IPS-18a (cell line): ENCODE measurements around the gene RNASE11.
"Not testable (repeated sequence)": the region's sequence is repeated elsewhere in the genome, so short reads cannot be mapped to it uniquely, and the experiment has no call there.

Source experiments
- H3K27ac ChIP-seq: one replicate; pipeline ENCODE4 v1.5.1; 2013; ENCODE audit warnings: low read length
- H3K27me3 ChIP-seq: one replicate; pipeline ENCODE4 v1.6.1; 2013; ENCODE audit warnings: mild to moderate bottlenecking, low read length; ENCODE audit not compliant: control insufficient read depth, insufficient read depth
- H3K36me3 ChIP-seq: one replicate; pipeline ENCODE4 v1.6.1; 2013; ENCODE audit warnings: low read depth, low read length; ENCODE audit not compliant: control insufficient read depth
- H3K4me1 ChIP-seq: one replicate; pipeline ENCODE4 v1.6.1; 2013; ENCODE audit warnings: low read depth, low read length; ENCODE audit not compliant: control insufficient read depth
- H3K4me3 ChIP-seq: one replicate; pipeline ENCODE4 v1.5.1; 2013; ENCODE audit warnings: low read length
- H3K9ac ChIP-seq: one replicate; pipeline ENCODE4 v1.6.1; 2013; ENCODE audit warnings: mild to moderate bottlenecking, low read length, moderate library complexity
- H3K9me3 ChIP-seq: one replicate; pipeline ENCODE4 v1.6.1; 2013; ENCODE audit warnings: low read depth, low read length; ENCODE audit not compliant: control insufficient read depth

RNASE11 gene

DNA sequence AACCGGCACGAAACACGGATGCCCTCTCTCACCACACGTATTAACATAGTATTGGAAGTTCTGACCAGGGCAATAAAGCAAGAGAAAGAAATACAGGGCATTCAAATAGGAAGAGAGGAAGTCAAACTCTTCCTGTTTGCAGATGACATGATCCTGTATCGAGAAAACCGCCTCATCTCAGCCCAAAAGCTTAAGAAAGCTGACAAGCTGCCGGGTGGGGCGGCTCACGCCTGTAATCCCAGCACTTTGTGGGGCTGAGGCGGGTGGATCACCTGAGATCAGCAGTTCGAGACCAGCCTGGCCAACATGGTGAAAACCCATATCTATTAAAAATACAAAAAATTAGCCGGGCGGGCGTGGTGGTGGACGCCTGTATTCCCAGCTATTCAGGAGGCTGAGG lies 36.0 kb upstream of the RNASE11 start:
- Histone ChIP-seq H3K27ac (no peak overlapping the region), H3K27me3 (peaks cover 32% of the 10 kb centered on the region), H3K9ac (no peak overlapping the region), H3K9me3 (no peaks in the 10 kb centered on the region), H3K4me1 (peaks cover 8% of the 10 kb centered on the region), H3K36me3 (no peaks in the 10 kb centered on the region), H3K4me3 (peak overlapping the region; percentile 77)

DNA sequence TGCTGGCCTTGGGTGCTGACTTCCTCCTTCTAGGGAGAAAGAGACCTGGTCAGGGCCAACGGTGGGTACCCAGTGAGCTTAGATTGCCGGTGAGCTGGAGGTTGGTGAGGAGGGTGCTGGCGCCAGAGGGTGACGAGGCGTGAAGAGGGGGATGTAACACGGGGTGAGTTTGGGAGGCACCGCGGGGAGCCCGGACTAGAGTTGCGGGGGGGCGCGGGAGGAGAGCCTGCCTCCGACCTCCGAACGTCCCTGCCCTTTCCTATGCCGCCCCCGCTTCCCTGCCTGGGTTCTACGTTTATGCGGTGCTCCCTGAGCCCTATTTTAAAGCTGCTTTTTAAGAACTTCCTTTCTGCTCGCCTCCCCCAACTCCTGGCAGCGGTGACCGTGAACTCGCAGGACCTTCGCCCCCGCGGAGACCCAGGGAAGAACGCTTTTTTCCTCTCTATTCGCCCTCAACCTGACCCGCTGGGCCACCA lies 35.1 kb upstream of the RNASE11 start:
- Histone ChIP-seq H3K9me3 (no peaks in the 10 kb centered on the region), H3K4me1 (peaks cover 5% of the 10 kb centered on the region), H3K4me3 (peak overlapping the region; percentile 6), H3K36me3 (no peaks in the 10 kb centered on the region), H3K27ac (no peak overlapping the region), H3K27me3 (peaks cover 23% of the 10 kb centered on the region), H3K9ac (no peak overlapping the region)

DNA sequence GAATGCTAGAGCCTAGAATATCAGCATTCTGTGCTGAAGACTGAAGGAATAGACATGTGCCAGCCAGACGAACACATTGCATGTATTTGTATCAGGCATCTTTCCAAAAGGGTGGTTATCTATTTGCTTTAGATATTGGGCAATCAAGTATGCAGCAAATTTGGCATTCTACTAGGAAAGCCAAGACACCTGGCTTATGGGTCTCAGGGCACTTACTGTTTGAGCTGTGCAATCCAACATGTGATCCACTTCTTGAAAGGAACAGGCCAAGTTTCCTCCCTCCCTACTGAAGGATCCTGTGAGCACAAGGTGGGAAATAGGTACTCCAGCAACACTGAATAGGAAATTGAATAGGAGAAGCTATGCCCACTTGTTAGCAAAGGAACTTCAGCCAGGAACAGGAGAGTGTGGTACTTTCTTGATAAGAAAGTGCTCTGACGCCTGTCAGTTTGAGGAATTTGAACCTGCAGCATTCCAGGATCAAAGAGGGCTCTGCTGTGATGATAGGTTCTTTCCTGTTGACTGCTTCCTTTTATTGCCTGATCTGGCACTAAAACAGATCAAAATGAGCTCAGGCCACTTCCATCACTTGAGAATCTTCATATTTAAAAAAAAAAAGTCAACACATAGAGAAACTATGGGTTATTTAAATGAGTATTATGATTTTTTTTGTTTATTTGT lies 33.1 kb upstream of the RNASE11 start:
- Histone ChIP-seq H3K27ac (no peak overlapping the region), H3K4me1 (no peaks in the 10 kb centered on the region), H3K27me3 (peaks cover 4% of the 10 kb centered on the region)

DNA sequence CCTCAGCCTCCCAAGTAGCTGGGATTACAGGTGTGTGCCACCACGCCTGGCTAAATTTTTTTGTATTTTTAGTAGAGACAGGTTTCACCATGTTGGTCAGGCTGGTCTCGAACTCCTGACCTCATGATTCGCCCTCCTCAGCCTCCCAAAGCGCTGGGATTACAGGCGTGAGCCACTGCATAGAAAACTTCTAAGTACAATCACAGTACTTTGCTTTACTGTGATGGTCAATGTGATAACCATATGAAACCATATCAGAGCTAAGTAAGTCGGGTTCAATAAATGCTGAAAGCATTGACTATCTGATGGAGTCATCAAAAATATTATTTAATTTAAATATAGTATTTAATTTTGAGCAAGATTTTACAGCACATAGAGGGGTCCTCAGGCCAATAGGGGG lies 31.9 kb upstream of the RNASE11 start:
- H3K9me3 ChIP-seq, H3K4me3 ChIP-seq, H3K27me3 ChIP-seq: not testable (repeated sequence)

More for the DNA sequence above, 33.1 kb upstream of the RNASE11 start:
- no peaks in the 10 kb centered on the region for H3K36me3 ChIP-seq
- no peaks in the 10 kb centered on the region for H3K9me3 ChIP-seq
- no peak overlapping the region for H3K9ac ChIP-seq
- no peak overlapping the region for H3K4me3 ChIP-seq

DNA sequence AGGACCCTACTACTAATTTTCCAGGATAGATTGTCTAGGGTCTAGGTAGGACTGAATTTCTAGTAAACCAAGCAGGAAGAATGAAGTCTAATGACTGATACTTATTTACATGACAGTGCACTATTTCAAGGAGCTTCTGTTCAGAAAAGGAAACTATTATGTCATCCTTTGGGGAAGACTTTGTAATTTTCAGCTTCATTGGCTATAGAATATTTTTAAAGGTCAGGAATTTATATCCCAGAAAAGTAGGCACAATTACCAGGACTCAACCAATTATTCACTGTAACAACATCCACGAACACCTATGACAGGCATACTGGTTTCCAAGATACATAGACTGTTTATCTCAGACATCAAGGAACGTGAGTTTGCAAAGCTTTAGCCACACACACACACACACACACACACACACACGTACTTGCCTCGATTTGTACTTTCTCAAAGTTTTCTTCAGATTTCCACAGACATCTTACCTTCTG lies 30.5 kb upstream of the RNASE11 start:
- Histone ChIP-seq H3K27ac (no peak overlapping the region), H3K9me3 (no peaks in the 10 kb centered on the region), H3K27me3 (no peaks in the 10 kb centered on the region), H3K36me3 (no peaks in the 10 kb centered on the region), H3K4me3 (no peak overlapping the region), H3K9ac (no peak overlapping the region), H3K4me1 (peaks cover 5% of the 10 kb centered on the region)

More for the DNA sequence above, 31.9 kb upstream of the RNASE11 start:
- H3K36me3 ChIP-seq, H3K27ac ChIP-seq, H3K4me1 ChIP-seq, H3K9ac ChIP-seq: not testable (repeated sequence)

DNA sequence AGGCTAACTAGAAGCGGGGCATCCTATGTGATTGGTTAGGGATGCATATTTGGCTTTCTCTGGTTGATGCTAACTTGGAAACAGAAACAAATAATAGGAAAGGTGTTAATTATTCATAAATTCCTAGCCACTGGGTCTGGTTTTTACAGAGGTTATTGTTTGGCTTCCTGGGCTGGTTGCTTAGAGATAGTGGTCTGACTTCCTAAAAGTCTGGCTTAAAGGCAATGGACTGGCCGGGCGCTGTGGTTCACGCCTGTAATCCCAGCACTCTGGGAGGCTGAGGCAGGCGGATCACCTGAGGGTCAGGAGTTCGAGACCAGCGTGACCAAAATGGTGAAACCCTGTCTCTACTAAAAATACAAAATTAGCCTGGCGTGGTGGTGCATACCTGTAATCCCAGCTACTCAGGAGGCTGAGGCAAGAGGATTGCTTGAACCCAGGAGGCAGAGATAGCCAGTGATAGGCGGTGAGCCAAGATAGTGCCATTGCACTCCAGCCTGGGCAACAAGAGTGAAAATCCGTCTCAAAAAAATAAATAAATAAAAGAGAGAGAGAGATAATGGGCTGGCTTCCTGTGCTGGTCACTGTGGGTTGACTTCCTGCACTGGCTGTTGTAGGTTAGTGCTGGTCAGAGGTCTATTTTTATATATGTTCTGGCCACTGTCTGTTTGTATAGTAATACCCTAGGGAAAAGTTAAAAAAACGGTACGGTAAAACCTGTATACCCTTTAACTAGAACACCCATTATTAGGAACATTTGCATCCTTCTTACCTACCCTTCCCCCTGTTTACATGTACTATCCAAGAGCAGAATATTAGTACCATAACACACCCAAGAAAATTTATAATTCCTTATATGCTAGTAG lies 29.6 kb upstream of the RNASE11 start:
- Histone ChIP-seq H3K27me3 (no peaks in the 10 kb centered on the region), H3K27ac (no peak overlapping the region), H3K4me3 (no peak overlapping the region), H3K9ac (no peak overlapping the region), H3K9me3 (no peaks in the 10 kb centered on the region), H3K4me1 (peaks cover 5% of the 10 kb centered on the region), H3K36me3 (no peaks in the 10 kb centered on the region)

DNA sequence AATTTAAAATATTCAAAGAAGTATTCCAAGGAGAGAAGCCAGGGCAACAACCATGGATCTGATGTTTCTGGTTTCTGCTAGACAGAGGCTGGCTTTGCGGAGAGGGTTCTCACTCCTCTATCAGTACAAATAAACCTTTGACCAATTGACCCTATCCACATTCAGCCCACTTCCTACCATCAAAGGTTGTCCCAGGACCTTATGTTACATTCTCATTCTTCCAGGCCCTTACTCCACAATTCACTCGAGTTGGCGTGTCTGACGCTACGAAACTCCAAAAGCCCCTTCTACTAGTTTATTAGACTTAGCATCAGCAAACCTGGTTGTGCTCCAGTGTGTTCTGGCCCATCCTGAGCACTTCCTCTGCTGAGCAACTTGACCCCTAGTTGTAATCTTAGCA lies 28.2 kb upstream of the RNASE11 start:
- H3K27ac ChIP-seq, result no peak overlapping the region
- no peak overlapping the region for H3K9ac ChIP-seq
- H3K27me3 ChIP-seq, result peaks cover 4% of the 10 kb centered on the region
- H3K36me3 ChIP-seq, result no peaks in the 10 kb centered on the region
- no peak overlapping the region for H3K4me3 ChIP-seq
- H3K4me1 ChIP-seq, result peaks cover 5% of the 10 kb centered on the region
- H3K9me3 ChIP-seq, result no peaks in the 10 kb centered on the region

DNA sequence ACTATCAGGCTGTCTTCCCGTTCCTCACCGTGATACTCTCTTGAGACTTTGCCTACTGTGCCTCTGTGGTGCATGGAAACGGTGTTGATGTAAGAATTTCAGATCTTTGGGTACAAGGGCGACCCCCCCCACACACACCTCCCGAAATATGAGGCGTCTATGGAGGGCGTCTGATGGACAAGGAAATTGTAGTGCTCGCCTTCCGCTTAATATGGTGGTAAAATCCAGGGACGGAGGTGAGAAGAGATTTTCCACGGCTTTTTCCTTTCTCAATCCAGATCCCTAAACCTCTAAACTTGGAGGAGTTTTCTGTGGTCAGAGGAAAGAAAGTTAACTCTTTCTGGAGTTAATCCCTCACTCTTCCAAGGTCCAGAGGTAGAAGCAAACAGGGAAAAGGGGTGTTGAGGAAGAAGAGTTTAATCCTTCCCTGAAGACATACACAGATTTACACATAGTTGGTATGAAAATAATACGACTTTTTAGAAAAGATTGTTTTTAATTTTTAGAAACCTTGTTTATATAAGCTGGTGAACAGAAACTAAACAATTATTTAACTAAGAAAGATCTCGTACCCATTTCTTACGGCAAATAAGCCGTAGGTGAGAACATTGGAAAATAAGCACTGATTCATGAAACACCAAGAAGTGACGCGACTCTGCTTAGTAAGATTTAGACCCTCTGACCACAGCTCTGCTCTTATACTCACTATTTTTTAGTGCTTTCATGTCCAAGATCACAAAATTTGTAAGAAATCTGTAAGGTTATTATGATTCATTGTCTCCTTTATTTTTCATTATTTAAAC lies 26.4 kb upstream of the RNASE11 start:
- Histone ChIP-seq H3K36me3 (no peaks in the 10 kb centered on the region), H3K27ac (peak overlapping the region; percentile 47), H3K9ac (peak overlapping the region; percentile 64), H3K4me1 (peaks cover 9% of the 10 kb centered on the region), H3K27me3 (peaks cover 4% of the 10 kb centered on the region), H3K9me3 (no peaks in the 10 kb centered on the region), H3K4me3 (peak overlapping the region; percentile 76)

DNA sequence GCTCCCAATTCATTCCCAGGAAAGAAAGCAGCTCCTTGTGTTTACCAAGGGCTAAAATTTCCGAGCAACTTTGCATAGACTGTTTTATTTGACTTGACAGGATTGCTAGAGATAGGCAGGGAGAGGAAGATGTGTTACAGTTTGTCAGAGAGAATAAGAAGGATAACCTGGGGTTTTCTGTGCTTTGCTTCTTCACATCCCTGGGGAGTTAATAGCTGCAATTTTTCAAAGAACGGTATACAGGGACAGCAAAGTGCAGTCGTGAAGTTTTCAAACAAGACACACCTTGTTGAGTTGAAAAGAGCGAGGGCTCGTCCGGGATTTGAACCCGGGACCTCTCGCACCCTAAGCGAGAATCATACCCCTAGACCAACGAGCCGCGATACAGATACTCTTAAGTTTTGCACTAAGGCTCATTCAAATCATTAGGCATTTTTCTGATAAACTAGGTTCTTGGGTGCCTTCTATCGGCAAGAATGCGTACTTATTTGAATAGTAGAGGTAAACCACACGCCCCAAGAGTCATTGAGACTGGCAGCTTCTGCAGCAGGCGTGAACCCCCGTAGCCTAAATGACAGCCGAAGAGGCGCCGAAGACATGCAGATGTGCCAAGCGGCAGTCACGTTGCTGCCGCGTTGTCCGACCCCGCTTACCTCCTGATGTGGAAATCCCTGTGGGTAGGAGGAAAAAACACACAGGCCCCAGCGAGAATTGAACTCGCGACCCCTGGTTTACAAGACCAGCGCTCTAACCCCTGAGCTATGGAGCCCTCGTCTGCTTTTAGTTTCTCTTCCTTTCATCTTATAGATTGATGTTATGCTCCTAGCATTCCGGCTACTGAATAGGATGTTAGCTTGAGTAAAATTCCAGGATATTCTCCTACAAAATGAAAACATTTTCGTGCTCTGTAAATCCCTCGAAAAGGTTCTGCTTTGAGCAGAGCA lies 25.6 kb upstream of the RNASE11 start:
- H3K4me1 ChIP-seq, result peaks cover 13% of the 10 kb centered on the region
- no peak overlapping the region for H3K27ac ChIP-seq
- peaks cover 4% of the 10 kb centered on the region for H3K27me3 ChIP-seq
- no peaks in the 10 kb centered on the region for H3K9me3 ChIP-seq
- H3K9ac ChIP-seq, result peak overlapping the region; percentile 64
- no peaks in the 10 kb centered on the region for H3K36me3 ChIP-seq
- peak overlapping the region; percentile 76 for H3K4me3 ChIP-seq

DNA sequence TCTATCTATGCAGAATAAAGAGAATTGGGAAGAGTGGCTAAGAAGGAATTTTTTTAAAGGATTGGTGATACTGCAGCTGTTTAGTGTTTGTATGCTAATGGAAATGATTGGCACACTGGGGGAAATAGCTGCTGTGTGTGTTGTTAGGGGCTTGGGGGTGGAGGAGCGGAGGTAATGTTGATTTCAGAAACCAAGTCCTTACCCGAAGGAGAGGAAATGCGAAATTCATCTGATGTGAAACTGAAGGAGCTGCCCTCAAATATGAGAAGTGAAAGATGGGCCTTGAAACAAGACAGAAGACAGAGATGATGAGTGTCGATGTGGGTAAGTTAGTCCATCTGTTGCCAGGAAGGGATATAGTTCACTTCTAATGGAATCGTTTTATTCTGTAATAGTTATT lies 24.6 kb upstream of the RNASE11 start:
- H3K4me1 ChIP-seq, result peaks cover 13% of the 10 kb centered on the region
- no peaks in the 10 kb centered on the region for H3K36me3 ChIP-seq
- no peak overlapping the region for H3K27ac ChIP-seq
- no peak overlapping the region for H3K9ac ChIP-seq
- H3K9me3 ChIP-seq, result no peaks in the 10 kb centered on the region
- peaks cover 4% of the 10 kb centered on the region for H3K27me3 ChIP-seq
- no peak overlapping the region for H3K4me3 ChIP-seq
